Esophagus squamous epithelium (tissue), 5 donors: ENCODE data around the gene ANK3. TPM values are rescaled to one million over a fixed set of nuclear protein-coding genes. Genes with fewer than 3 reads are reported as not detected.

ENCODE experiments used
- DNase-seq: peaks from one replicate; lab custom pipeline; 2025; lab: John Stamatoyannopoulos, UW
- H3K27ac ChIP-seq, 4 donors: fragments of 200-600 bp; sonication (generic); one replicate each; pipeline ENCODE4 v1.5.1; 2016 to 2019; ENCODE audit warnings: mild to moderate bottlenecking in 1 of 4
- H3K27me3 ChIP-seq, 4 donors: fragments of 200-600 bp; sonication (generic); 1 replicate in 3 of 4; 2 replicates in 1 of 4; pipeline versions ENCODE4 v1.5.1 to v1.6.0; 2017 to 2021; ENCODE audit warnings: antibody characterized with exemption in 1 of 4
- H3K36me3 ChIP-seq, 3 donors: fragments of 200-600 bp; sonication (generic); one replicate each; pipeline ENCODE4 v1.5.1; 2016 to 2019
- H3K4me1 ChIP-seq, 3 donors: fragments of 200-600 bp; sonication (generic); one replicate each; pipeline ENCODE4 v1.5.1; 2017 to 2019
- H3K4me3 ChIP-seq, 4 donors: fragments of 200-600 bp; sonication (generic); 1 replicate in 3 of 4; 2 replicates in 1 of 4; pipeline ENCODE4 v1.5.1; 2016 to 2019; ENCODE audit warnings: mild to moderate bottlenecking in 2 of 4, moderate library complexity in 1 of 4
- H3K9me3 ChIP-seq, 3 donors: fragments of 200-600 bp; sonication (generic); one replicate each; pipeline ENCODE4 v1.5.1; 2016 to 2019
- CTCF ChIP-seq, 6 experiments: fragments of 450-650 bp in 4 of 6; fragments of 200-600 bp in 2 of 6; sonication (generic) in 2 of 6; IDR thresholded peaks; one replicate each; pipeline ENCODE4 v1.5.1; 2016 to 2019; ENCODE audit warnings: antibody characterized with exemption in 6 of 6, mild to moderate bottlenecking in 4 of 6, moderate library complexity in 4 of 6
- POLR2A ChIP-seq, 4 donors: fragments of 450-650 bp; IDR thresholded peaks; one replicate each; pipeline ENCODE4 v1.6.1; 2017; ENCODE audit warnings: antibody characterized with exemption in 4 of 4, mild to moderate bottlenecking in 4 of 4, moderate library complexity in 3 of 4
- WGBS, 2 donors: methylation state at CpG; one replicate each; pipeline ENCODE4 v1.1.5; 2018; 5-methylcytosine and 5-hydroxymethylcytosine counted together
- intact Hi-C: fragments of 100-400 bp; cut with DNase I; formaldehyde crosslinking; loops from one replicate; pipeline ENCODE4 v1.15.0; 2022
- total RNA-seq, 4 donors: library from RNA; depleted of rRNA; stranded (reverse); fragments of >200 nt; gene quantifications; one replicate each; pipeline ENCODE4 v1.1.0, GENCODE V29; 2016
- donor health status: DM: yes; HTN: yes; CAD: no.

The ANK3 gene
- total RNA-seq, 4 donors from 2014 or later = 23.1 to 59.1 (median 33.0) TPM

GRCh38 chr10:60397792-60398191 is 8.1 kb upstream of the ANK3 start:
- Histone ChIP-seq H3K4me1 (peaks cover 0 to 20% (median 0%) of the 10 kb centered on the region in 3 donors), H3K4me3 (no peak overlapping the region), H3K27me3 (no peaks in the 10 kb centered on the region), H3K36me3 (no peaks in the 10 kb centered on the region), H3K27ac (no peak overlapping the region), H3K9me3 (no peaks in the 10 kb centered on the region)
- 51 to 59% methylated on average over 2 of the region's 2 CpGs for WGBS, 2 donors
- TF ChIP-seq POLR2A (IDR thresholded peaks at IDR 0.05) = no peak
- TF ChIP-seq CTCF (IDR thresholded peaks at IDR 0.05) = no peak
- no peak for DNase-seq
- intact Hi-C loops = no loop called here

GRCh38 chr10:60396766-60397165 is 7.1 kb upstream of the ANK3 start:
- intact Hi-C loops = no loop called here
- Histone ChIP-seq H3K27me3 (no peaks in the 10 kb centered on the region), H3K36me3 (no peaks in the 10 kb centered on the region), H3K9me3 (no peaks in the 10 kb centered on the region), H3K27ac (no peak overlapping the region), H3K4me3 (no peak overlapping the region), H3K4me1 (peaks cover 0 to 20% (median 0%) of the 10 kb centered on the region in 3 donors)
- WGBS, 2 donors = 90 to 93% methylated on average over 3 of the region's 3 CpGs
- no peak for TF ChIP-seq CTCF (IDR thresholded peaks at IDR 0.05)
- no peak for TF ChIP-seq POLR2A (IDR thresholded peaks at IDR 0.05)
- no peak for DNase-seq

GRCh38 chr10:60395711-60396110 is 6.0 kb upstream of the ANK3 start:
- Histone ChIP-seq H3K4me3 (no peak overlapping the region), H3K36me3 (no peaks in the 10 kb centered on the region), H3K27me3 (no peaks in the 10 kb centered on the region), H3K4me1 (peaks cover 0 to 20% (median 0%) of the 10 kb centered on the region in 3 donors), H3K27ac (no peak overlapping the region), H3K9me3 (no peaks in the 10 kb centered on the region)
- no peak for TF ChIP-seq POLR2A (IDR thresholded peaks at IDR 0.05)
- TF ChIP-seq CTCF (IDR thresholded peaks at IDR 0.05) = no peak
- intact Hi-C loops = no loop called here
- DNase-seq = no peak
- 86 to 94% methylated on average over 7 of the region's 7 CpGs for whole genome bisulfite sequencing, 2 donors

- TF ChIP-seq CTCF (IDR thresholded peaks at IDR 0.05) = no peak
- TF ChIP-seq POLR2A (IDR thresholded peaks at IDR 0.05) = no peak
- Histone ChIP-seq H3K9me3 (no peaks in the 10 kb centered on the region), H3K4me1 (peaks cover 0 to 9% (median 0%) of the 10 kb centered on the region in 3 donors), H3K27ac (no peak overlapping the region), H3K4me3 (no peak overlapping the region), H3K36me3 (no peaks in the 10 kb centered on the region), H3K27me3 (no peaks in the 10 kb centered on the region)
- intact Hi-C loops = no loop called here
- 69 to 80% methylated on average over 1 to 2 of the region's 2 CpGs for WGBS, 2 donors
- no peak for DNase-seq
Measured at GRCh38 chr10:60394446-60394845, 4.8 kb upstream of the ANK3 start.

GRCh38 chr10:60390224-60390626 is 550 bp upstream of the ANK3 start:
- TF ChIP-seq POLR2A (IDR thresholded peaks at IDR 0.05) = no peak
- TF ChIP-seq CTCF (IDR thresholded peaks at IDR 0.05) = no peak
- intact Hi-C loops = no loop called here
- Histone ChIP-seq H3K9me3 (no peaks in the 10 kb centered on the region), H3K27me3 (no peaks in the 10 kb centered on the region), H3K4me1 (peaks cover 0 to 9% (median under 1%) of the 10 kb centered on the region in 3 donors), H3K4me3 (no peak overlapping the region), H3K36me3 (no peaks in the 10 kb centered on the region), H3K27ac (no peak overlapping the region)
- WGBS, 2 donors = 78 to 96% methylated on average over 3 of the region's 3 CpGs
- DNase-seq = no peak
